HAP-1 (cell line): ENCODE results near the gene FAM110A.
"Not testable (repeated sequence)": the region's sequence is repeated elsewhere in the genome, so short reads cannot be mapped to it uniquely, and the experiment has no call there.

Experiments used
- DNase-seq, 2 experiments: peaks; one replicate each; pipeline ENCODE4 v3.0.0-alpha.2; 2016 to 2020; ENCODE audit warnings: low spot score in 2 of 2
- H3K27me3 ChIP-seq: fragments of 250-450 bp; sonication (Bioruptor Pico); 2 replicates; pipeline ENCODE4 v1.5.1; 2020; ENCODE audit warnings: low read depth, mild to moderate bottlenecking, moderate library complexity
- H3K36me3 ChIP-seq: fragments of 250-450 bp; sonication (Bioruptor Pico); replicated peaks from 2 replicates; pipeline ENCODE4 v1.5.1; 2020; ENCODE audit warnings: mild to moderate bottlenecking
- H3K4me1 ChIP-seq: fragments of 250-450 bp; sonication (Bioruptor Pico); 2 replicates; pipeline ENCODE4 v1.5.1; 2020; ENCODE audit warnings: mild to moderate bottlenecking
- H3K4me3 ChIP-seq: fragments of 250-450 bp; sonication (Bioruptor Pico); 2 replicates; pipeline ENCODE4 v1.5.1; 2020; ENCODE audit warnings: mild to moderate bottlenecking, moderate library complexity
- H3K9me3 ChIP-seq: fragments of 250-450 bp; sonication (Bioruptor Pico); 2 replicates; pipeline ENCODE4 v1.5.1; 2020; ENCODE audit warnings: mild to moderate bottlenecking, moderate library complexity
- in situ Hi-C: fragments of 300-500 bp; cut with MboI; formaldehyde crosslinking; loops from 3 replicates; pipeline ENCODE4 v1.14.3; 2020; ENCODE audit warnings: low sequenced_read_pairs, inconsistent platforms, mixed read lengths

The FAM110A gene

GRCh38 chr20:827981-828380, 5.5 kb upstream of the FAM110A start:
- H3K9me3 ChIP-seq, H3K4me3 ChIP-seq, DNase-seq, H3K27me3 ChIP-seq, H3K36me3 ChIP-seq, H3K4me1 ChIP-seq, in situ Hi-C loops: not testable (repeated sequence)

GRCh38 chr20:828987-829386, 4.5 kb upstream of the FAM110A start:
- no peaks in the 10 kb centered on the region for H3K27me3 ChIP-seq
- H3K9me3 ChIP-seq, result no peaks in the 10 kb centered on the region
- no peak for DNase-seq
- no peak overlapping the region for H3K4me3 ChIP-seq
- in situ Hi-C loops, result no loop called here
- peaks cover 2% of the 10 kb centered on the region; the same call in 1 of the 2 replicates for H3K4me1 ChIP-seq
- no peaks in the 10 kb centered on the region for H3K36me3 ChIP-seq

GRCh38 chr20:829551-829950, 4.0 kb upstream of the FAM110A start:
- Histone ChIP-seq H3K4me1 (peaks cover 2% of the 10 kb centered on the region; the same call in 1 of the 2 replicates), H3K36me3 (no peaks in the 10 kb centered on the region), H3K27me3 (no peaks in the 10 kb centered on the region), H3K9me3 (no peaks in the 10 kb centered on the region), H3K4me3 (no peak overlapping the region)
- in situ Hi-C loops, result no loop called here
- no peak for DNase-seq

GRCh38 chr20:830011-830521, 3.4 kb upstream of the FAM110A start:
- H3K36me3 ChIP-seq, result no peaks in the 10 kb centered on the region
- H3K9me3 ChIP-seq, result no peaks in the 10 kb centered on the region
- H3K27me3 ChIP-seq, result no peaks in the 10 kb centered on the region
- H3K4me1 ChIP-seq, result peaks cover 5% of the 10 kb centered on the region
- DNase-seq, result no peak
- no peak overlapping the region for H3K4me3 ChIP-seq
- in situ Hi-C loops, result no loop called here

- Histone ChIP-seq H3K36me3 (no peaks in the 10 kb centered on the region), H3K27me3 (no peaks in the 10 kb centered on the region), H3K4me1 (peaks cover 8% of the 10 kb centered on the region), H3K9me3 (no peaks in the 10 kb centered on the region), H3K4me3 (no peak overlapping the region)
- in situ Hi-C loops, result no loop called here
- DNase-seq, result no peak
These were observed 2.3 kb upstream of the FAM110A start for GRCh38 chr20:831251-831650.

GRCh38 chr20:831956-832355, 1.6 kb upstream of the FAM110A start:
- H3K36me3 ChIP-seq, result no peaks in the 10 kb centered on the region
- no peak overlapping the region for H3K4me3 ChIP-seq
- H3K27me3 ChIP-seq, result no peaks in the 10 kb centered on the region
- peaks cover 8% of the 10 kb centered on the region for H3K4me1 ChIP-seq
- no peak for DNase-seq
- no peaks in the 10 kb centered on the region for H3K9me3 ChIP-seq
- in situ Hi-C loops, result no loop called here

- H3K9me3 ChIP-seq, result no peaks in the 10 kb centered on the region
- H3K27me3 ChIP-seq, result no peaks in the 10 kb centered on the region
- DNase-seq, result no peak
- H3K36me3 ChIP-seq, result no peaks in the 10 kb centered on the region
- peaks cover 8% of the 10 kb centered on the region for H3K4me1 ChIP-seq
- H3K4me3 ChIP-seq, result peak overlapping the region; percentile 84
- in situ Hi-C loops, result no loop called here
These were observed 430 bp upstream of the FAM110A start for GRCh38 chr20:833121-833449.

- no peaks in the 10 kb centered on the region for H3K36me3 ChIP-seq
- peak overlapping the region; percentile 84 for H3K4me3 ChIP-seq
- H3K4me1 ChIP-seq, result peaks cover 8% of the 10 kb centered on the region
- in situ Hi-C loops, result no loop called here
- H3K27me3 ChIP-seq, result no peaks in the 10 kb centered on the region
- peak in 1 of 2 experiments; percentile 6 for DNase-seq
- H3K9me3 ChIP-seq, result no peaks in the 10 kb centered on the region
These were observed 734 bp downstream of the FAM110A start for GRCh38 chr20:834151-834746.

- H3K4me3 ChIP-seq, result no peak overlapping the region
- in situ Hi-C loops, result no loop called here
These were observed 2.1 kb downstream of the FAM110A start for GRCh38 chr20:835608-836045.

GRCh38 chr20:836190-836589, 2.7 kb downstream of the FAM110A start:
- Histone ChIP-seq H3K4me3 (no peak overlapping the region), H3K36me3 (no peaks in the 10 kb centered on the region), H3K9me3 (no peaks in the 10 kb centered on the region), H3K4me1 (peaks cover 8% of the 10 kb centered on the region), H3K27me3 (no peaks in the 10 kb centered on the region)
- no peak for DNase-seq
- in situ Hi-C loops, result no loop called here

More at GRCh38 chr20:835608-836045, 2.1 kb downstream of the FAM110A start:
- DNase-seq, result no peak
- Histone ChIP-seq H3K4me1 (peaks cover 8% of the 10 kb centered on the region), H3K9me3 (no peaks in the 10 kb centered on the region), H3K36me3 (no peaks in the 10 kb centered on the region), H3K27me3 (no peaks in the 10 kb centered on the region)

GRCh38 chr20:839015-839414, 5.5 kb downstream of the FAM110A start:
- H3K36me3 ChIP-seq, result no peaks in the 10 kb centered on the region
- peaks cover 6% of the 10 kb centered on the region for H3K4me1 ChIP-seq
- no peak for DNase-seq
- no peak overlapping the region for H3K4me3 ChIP-seq
- in situ Hi-C loops, result no loop called here
- H3K27me3 ChIP-seq, result no peaks in the 10 kb centered on the region
- H3K9me3 ChIP-seq, result no peaks in the 10 kb centered on the region

GRCh38 chr20:839626-840025, 6.1 kb downstream of the FAM110A start:
- Histone ChIP-seq H3K9me3 (no peaks in the 10 kb centered on the region), H3K27me3 (no peaks in the 10 kb centered on the region), H3K36me3 (no peaks in the 10 kb centered on the region), H3K4me1 (peaks cover 6% of the 10 kb centered on the region), H3K4me3 (no peak overlapping the region)
- in situ Hi-C loops, result no loop called here
- DNase-seq, result no peak

GRCh38 chr20:840503-840857, 7.0 kb downstream of the FAM110A start:
- Histone ChIP-seq H3K9me3 (no peaks in the 10 kb centered on the region), H3K27me3 (no peaks in the 10 kb centered on the region), H3K4me3 (no peak overlapping the region), H3K36me3 (no peaks in the 10 kb centered on the region), H3K4me1 (no peaks in the 10 kb centered on the region; the same call in 1 of the 2 replicates)
- in situ Hi-C loops, result no loop called here
- DNase-seq, result no peak

- Histone ChIP-seq H3K4me3 (no peak overlapping the region), H3K36me3 (no peaks in the 10 kb centered on the region), H3K9me3 (no peaks in the 10 kb centered on the region), H3K4me1 (no peaks in the 10 kb centered on the region; the same call in 1 of the 2 replicates), H3K27me3 (no peaks in the 10 kb centered on the region)
- in situ Hi-C loops, result no loop called here
- no peak for DNase-seq
These were observed 7.5 kb downstream of the FAM110A start for GRCh38 chr20:840858-841567.
